TTC549 (cell line): ENCODE results near the gene MYO7A.

ENCODE experiments used
- FAIRE-seq: peaks from 2 replicates; lab custom pipeline; 2012; peaks lifted over from hg19 to GRCh38; lab: Jason Lieb, UNC

The MYO7A gene

DNA sequence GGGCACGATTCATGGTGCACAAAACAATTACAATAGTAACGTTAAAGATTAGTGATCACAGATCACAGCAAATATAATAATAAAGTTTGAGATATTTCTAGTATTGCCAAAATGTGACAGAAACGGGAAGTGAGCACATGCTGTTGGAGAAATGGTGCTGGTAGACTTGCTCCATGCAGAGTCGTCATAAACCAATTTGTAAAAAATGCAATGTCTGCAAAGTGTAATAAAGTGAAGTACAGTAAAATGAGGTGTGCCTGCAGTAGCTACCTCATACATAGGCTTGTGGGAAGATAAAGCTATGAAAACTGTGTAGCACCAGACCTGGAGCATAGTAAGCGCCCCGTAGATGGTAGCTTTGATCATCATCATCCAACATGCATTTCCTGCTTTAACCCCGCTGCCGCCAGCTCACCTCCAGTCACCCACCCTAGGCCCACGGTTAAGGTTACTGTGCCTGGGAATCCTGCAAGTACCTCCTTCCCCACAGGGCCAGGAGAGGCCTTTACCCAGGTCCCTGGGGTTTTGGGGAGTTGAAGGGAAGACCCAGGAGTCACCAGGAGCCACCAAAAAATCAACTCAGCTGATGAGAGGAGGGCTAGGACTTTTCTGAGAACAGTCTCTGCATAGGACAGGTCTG lies 59.2 kb downstream of the MYO7A start:
- FAIRE-seq, result no peak

GRCh38 chr11:77187776-77188632 lies 60.0 kb downstream of the MYO7A start:
- FAIRE-seq, result peak; percentile 68

GRCh38 chr11:77188633-77189491 lies 60.8 kb downstream of the MYO7A start:
- FAIRE-seq, result no peak

DNA sequence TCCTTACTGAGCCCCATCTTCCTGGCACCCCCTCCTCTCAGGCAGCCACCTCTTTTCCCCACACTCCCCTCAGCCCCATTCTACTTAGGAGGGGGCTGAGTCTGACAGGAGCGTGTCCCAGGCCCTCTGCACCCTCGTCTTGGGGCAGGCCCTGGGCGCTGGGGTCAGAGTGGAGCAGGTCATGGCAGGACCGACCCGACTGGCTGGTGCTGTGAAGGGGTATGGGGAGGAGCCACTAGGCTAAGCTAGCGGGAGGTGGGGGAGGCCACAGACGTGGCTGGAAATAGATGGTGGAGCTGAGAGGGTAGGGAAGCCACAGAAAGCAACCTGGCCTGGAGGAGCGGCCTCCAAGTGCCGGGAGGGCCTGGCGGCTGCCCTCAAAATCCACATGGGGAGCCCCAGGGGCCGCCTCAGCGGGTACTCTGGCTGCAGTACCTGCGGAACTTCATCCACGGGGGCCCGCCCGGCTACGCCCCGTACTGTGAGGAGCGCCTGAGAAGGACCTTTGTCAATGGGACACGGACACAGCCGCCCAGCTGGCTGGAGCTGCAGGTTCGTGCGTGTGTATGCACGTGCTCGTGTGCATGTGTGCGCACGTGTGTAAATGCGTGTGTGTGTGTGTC lies 61.7 kb downstream of the MYO7A start:
- FAIRE-seq, result no peak

DNA sequence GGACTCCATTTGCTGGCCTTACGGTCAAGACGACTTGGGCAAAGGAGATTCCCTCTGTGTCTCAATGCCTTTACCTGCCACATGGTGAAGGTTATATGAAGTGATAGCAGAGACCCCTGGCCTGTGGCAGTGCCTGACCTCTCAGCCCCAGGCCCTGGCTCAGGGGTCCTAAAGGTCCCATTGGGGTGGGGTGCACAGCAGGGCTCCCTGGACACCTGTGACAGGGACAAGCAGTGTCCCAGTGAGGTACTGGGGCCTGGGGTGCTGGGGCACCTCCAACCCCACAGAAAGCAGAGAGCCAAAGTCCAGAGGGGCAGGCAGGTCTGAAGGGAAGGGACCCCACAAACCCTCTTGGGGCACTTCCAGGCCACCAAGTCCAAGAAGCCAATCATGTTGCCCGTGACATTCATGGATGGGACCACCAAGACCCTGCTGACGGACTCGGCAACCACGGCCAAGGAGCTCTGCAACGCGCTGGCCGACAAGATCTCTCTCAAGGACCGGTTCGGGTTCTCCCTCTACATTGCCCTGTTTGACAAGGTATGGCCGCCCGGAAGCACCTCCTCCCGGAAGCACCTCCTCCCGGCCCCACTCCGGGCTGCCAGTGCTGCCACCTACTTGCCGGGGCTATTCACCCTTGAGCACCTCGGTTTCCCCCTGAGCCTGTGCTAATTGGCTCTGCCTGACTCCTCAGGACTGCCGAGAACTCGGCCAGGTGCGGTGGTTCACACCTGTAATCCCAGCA lies 62.5 kb downstream of the MYO7A start:
- FAIRE-seq, result no peak

DNA sequence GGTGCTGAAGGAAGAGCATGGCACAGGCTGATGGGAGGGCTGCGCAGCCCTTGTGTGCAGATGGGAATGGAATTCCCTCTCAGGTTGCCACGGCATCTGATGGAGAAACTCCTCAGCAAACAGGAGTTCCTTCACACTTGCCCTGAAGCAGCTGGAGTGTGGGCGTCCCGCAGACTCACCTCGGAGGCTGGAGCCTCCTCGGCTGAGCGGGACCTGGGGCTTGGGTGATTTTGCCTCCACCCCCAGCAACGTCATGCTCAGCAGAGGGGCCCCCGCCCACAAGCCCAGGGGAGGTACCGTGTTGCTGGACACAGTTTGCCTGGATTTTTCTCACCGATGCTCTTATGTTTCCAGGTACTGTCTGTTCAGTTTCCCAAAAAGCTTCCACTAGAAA lies 63.4 kb downstream of the MYO7A start:
- FAIRE-seq, result no peak

- FAIRE-seq, result no peak
Measured at GRCh38 chr11:77191823-77192495, 63.9 kb downstream of the MYO7A start.

DNA sequence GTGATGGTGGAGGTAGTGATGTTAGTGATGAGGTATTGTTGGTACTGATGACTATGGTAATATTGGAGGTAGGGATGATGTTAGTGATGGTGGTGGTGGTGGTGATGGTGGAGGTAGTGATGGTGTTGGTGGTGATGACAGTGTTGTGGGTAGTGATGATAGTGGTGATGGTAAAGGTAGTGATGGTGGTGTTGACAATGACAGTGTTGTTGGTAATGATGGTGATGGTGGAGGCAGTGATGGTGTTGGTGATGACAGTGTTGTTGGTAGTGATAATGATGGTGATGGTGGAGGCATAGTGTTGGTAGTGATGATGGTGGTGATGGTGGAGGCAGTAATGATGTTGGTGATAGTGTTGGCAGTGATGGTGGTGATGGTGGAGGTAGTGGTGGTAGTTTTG lies 65.1 kb downstream of the MYO7A start:
- no peak for FAIRE-seq

DNA sequence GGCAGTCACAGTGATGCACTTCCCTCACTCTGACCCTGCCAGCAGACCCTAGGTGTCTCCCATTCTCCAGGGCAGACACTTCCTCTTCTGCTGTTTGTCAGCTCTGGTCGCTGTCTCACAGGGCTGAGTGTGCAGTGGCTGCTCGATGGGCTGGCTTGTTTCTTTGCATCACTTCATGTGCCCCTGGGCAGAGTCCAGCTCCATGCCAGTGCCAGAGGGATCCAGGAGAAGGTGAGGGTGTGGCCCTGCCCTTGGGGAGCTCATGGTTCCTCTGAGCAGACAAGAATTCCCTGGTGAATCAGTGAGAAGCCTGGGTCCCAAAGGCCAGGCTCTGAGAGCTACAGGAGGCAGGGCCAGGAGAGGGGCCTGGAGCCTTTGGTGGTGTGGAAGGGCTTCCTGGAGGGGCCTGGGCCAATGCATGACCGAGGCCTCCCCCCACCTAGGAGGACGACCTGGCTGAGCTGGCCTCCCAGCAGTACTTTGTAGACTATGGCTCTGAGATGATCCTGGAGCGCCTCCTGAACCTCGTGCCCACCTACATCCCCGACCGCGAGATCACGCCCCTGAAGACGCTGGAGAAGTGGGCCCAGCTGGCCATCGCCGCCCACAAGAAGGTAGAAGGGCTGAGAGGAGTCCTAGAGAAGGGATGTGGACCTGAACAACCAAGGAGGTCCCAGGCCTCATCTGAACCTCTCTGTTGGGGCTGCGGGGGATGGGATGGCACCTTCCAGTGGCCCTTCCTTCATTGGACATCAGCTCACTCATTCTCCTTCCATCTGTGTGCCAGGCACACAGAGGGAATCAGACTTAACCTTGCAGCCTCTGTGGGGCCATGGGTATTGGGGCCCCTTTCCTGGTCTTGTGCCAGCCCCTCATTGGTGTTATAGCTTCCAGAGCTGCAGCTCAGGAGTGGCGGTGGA lies 66.1 kb downstream of the MYO7A start:
- FAIRE-seq, result no peak

DNA sequence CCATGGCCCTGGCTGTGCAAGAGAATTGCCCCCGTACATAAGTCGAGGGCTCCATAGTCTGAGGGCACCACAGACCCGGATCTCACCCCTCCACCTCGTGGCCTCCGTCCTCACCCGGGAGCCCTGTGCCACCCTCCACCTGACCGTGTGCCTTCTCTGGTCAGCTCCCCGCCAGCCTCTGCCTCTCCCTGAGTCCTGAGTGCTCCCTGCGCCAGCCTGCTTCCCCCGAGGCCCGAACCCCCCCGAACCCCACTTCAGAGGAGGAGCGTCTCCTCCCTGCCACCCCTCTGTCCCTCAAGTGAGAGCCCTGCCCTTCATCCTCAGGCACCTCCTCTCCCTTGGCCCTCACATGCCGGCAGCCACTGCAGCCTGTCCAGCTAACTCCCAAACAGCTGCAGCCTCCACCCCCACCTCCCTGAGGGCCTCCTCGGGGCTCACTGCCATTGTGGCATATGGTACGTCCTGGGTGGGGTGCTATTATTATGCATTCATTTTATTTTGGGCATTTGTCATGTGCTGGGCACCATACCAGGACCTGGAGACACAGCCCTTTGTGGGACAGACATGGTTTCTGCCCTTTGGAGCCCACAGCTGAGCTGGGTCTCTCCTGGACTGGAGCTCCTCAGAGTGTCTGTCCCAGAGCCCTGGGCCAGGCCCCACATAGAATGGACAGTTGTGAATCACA lies 67.2 kb downstream of the MYO7A start:
- no peak for FAIRE-seq

DNA sequence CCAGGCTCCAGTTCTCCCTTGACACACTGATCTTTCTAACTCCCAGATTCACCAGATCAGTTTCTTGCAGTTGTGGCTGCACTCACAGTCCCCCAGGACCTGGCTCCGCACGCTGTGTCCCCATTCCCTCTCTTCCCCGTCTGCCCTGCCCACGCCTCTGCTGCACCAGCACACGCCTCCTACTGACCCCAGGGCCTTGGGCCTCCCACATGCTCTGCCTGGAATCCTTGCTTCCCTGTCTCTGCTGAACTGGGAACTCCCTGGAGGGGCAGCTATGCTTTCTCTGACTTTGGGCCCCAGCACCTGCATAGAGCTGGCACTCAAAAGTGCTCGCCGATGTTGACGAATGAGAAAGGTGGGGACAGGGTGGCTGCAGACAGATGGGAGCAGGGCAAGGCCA lies 68.9 kb downstream of the MYO7A start:
- no peak for FAIRE-seq

GRCh38 chr11:77197626-77198320 lies 69.7 kb downstream of the MYO7A start:
- no peak for FAIRE-seq

GRCh38 chr11:77198440-77198849 lies 70.4 kb downstream of the MYO7A start:
- FAIRE-seq, result no peak

GRCh38 chr11:77199137-77199745 lies 71.2 kb downstream of the MYO7A start:
- FAIRE-seq, result no peak

GRCh38 chr11:77200351-77201268 lies 72.6 kb downstream of the MYO7A start:
- FAIRE-seq, result no peak

DNA sequence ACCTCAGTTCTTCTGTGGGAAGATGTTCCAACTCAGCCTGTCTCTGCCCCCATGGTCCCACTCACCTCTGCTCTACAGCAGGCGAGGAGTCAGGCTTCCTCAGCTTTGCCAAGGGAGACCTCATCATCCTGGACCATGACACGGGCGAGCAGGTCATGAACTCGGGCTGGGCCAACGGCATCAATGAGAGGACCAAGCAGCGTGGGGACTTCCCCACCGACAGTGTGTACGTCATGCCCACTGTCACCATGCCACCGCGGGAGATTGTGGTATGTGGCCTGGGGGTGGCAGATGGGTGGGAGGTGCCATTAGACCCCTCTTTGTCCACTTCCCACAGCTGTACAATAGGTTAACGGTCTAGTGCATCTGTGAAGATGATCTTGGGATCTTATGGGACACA lies 73.3 kb downstream of the MYO7A start:
- FAIRE-seq, result no peak
